Measurements from ENCODE around the gene B4GALT5. TPM values are rescaled to one million over a fixed set of nuclear protein-coding genes. Genes with fewer than 3 reads are reported as not detected.

B4GALT5 gene
- total RNA-seq, 1 experiment from 2014 or later: 77.0 TPM

DNA sequence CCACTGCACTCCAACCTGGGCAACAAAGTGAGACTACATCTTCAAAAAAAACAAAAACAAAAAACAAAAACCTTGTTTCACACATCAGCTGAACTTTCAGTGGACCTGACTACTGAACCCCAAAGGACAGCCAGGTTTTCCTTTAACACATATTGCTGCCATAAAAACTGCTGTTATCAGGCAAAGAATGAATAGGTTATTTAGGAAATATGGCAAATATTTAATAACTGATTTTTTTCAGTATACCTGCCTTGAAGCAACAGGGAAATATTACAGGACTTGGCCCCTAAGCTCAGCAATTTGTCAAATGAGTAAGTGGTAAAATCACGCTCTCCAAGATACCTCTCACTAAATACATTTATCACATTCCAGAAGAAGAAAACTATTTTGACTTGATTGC is 34.0 kb downstream of the B4GALT5 start:
- Histone ChIP-seq H2BK120ac (ENCODE audit: low read depth, low read length, poor library complexity, severe bottlenecking) (no peak overlapping the region), H3K23me2 (ENCODE audit: insufficient read length, low read depth, low read length, poor library complexity, severe bottlenecking) (no peaks in the 10 kb centered on the region), H2BK12ac (ENCODE audit: insufficient read length, low read depth, low read length) (no peak overlapping the region), H4K20me1 (ENCODE audit: control insufficient read depth, insufficient read depth, insufficient read length) (no peaks in the 10 kb centered on the region), H2AK5ac (ENCODE audit: insufficient read length, low read length) (no peak overlapping the region), H3K27me3 (ENCODE audit: insufficient read depth, low read length) (no peaks in the 10 kb centered on the region), H3K4me2 (ENCODE audit: insufficient read depth, insufficient read length, low read length) (no peak overlapping the region), H3K56ac (ENCODE audit: insufficient read length, low read depth, low read length) (no peak overlapping the region), H2AFZ (ENCODE audit: low read length) (no peak overlapping the region), H3K9ac (ENCODE audit: extremely low read depth, insufficient read length, low read length) (no peak overlapping the region), H2BK5ac (ENCODE audit: insufficient read length, low read length) (no peak overlapping the region), H2BK20ac (ENCODE audit: low read depth, low read length, poor library complexity, severe bottlenecking) (no peak overlapping the region), H3K27ac (ENCODE audit: insufficient read length, low read depth, low read length) (no peak overlapping the region), H3K9me3 (ENCODE audit: control insufficient read depth, low read depth, low read length) (no peaks in the 10 kb centered on the region), H3K4ac (ENCODE audit: low read depth, low read length) (no peak overlapping the region), H3K79me1 (ENCODE audit: insufficient read depth, low read depth, low read length, poor library complexity, severe bottlenecking) (peaks cover 8% of the 10 kb centered on the region), H3K4me1 (ENCODE audit: insufficient read depth, low read length) (peaks cover 6% of the 10 kb centered on the region; the same call in 1 of the 2 replicates), H3K18ac (ENCODE audit: insufficient read length, low read depth, low read length) (no peak overlapping the region), H2BK15ac (ENCODE audit: low read depth, low read length) (no peak overlapping the region), H4K5ac (ENCODE audit: insufficient read length, low read depth, low read length) (no peak overlapping the region), H3K79me2 (ENCODE audit: insufficient read depth, low read length) (peaks cover 52% of the 10 kb centered on the region; the same call in 1 of the 2 replicates), H4K91ac (ENCODE audit: insufficient read length, low read depth, low read length) (no peak overlapping the region), H3K23ac (ENCODE audit: insufficient read length, low read depth, low read length) (no peak overlapping the region), H3K14ac (ENCODE audit: insufficient read depth, low read length) (no peak overlapping the region), H3T11ph (ENCODE audit: low read length) (no peak overlapping the region), H4K8ac (replicated peaks; ENCODE audit: insufficient read length, low read depth, low read length) (no peak overlapping the region)
- Mint-ChIP-seq H3K4me3 (no peak overlapping the region), H3K36me3 (ENCODE audit: insufficient read depth in 1 of 3, low read depth in 3 of 3) (peaks cover 0 to 12% (median 8%) of the 10 kb centered on the region in 3 experiments; a peak in 2 of 7 replicates), H3K4me1 (peaks cover 60 to 73% of the 10 kb centered on the region in 2 experiments), H3K27me3 (ENCODE audit: low read depth) (no peaks in the 10 kb centered on the region), H3K27ac (peak overlapping the region in 1 of 3 experiments; percentile 49; a peak in 1 of 7 replicates), H3K9me3 (no peaks in the 10 kb centered on the region; a peak in 1 of 5 replicates)
- DNase-seq: no peak
- TF ChIP-seq, protein P1, sequence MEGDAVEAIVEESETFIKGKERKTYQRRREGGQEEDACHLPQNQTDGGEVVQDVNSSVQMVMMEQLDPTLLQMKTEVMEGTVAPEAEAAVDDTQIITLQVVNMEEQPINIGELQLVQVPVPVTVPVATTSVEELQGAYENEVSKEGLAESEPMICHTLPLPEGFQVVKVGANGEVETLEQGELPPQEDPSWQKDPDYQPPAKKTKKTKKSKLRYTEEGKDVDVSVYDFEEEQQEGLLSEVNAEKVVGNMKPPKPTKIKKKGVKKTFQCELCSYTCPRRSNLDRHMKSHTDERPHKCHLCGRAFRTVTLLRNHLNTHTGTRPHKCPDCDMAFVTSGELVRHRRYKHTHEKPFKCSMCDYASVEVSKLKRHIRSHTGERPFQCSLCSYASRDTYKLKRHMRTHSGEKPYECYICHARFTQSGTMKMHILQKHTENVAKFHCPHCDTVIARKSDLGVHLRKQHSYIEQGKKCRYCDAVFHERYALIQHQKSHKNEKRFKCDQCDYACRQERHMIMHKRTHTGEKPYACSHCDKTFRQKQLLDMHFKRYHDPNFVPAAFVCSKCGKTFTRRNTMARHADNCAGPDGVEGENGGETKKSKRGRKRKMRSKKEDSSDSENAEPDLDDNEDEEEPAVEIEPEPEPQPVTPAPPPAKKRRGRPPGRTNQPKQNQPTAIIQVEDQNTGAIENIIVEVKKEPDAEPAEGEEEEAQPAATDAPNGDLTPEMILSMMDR (conservative IDR thresholded peaks at IDR 0.05): no peak
- no CpG with 5 or more reads among the region's 1 CpG for WGBS (ENCODE audit: extremely low coverage, insufficient read length, low lambda C conversion rate)
